DOHH2 (cell line): Measurements from ENCODE around the gene SCD5.

Source experiments
- H3F3A ChIP-seq: fragments of 200-600 bp; sonication (generic), shearing (Covaris generic); 2 replicates; pipeline ENCODE4 v1.6.0; 2016; ENCODE audit warnings: antibody characterized with exemption, mild to moderate bottlenecking; ENCODE audit not compliant: control insufficient read depth, insufficient read depth
- H3K27ac ChIP-seq: fragments of 200-600 bp; sonication (generic); 2 replicates; pipeline ENCODE4 v1.5.1; 2014; ENCODE audit warnings: low read depth, mild to moderate bottlenecking, low read length, moderate library complexity
- H3K27me3 ChIP-seq: fragments of 200-600 bp; sonication (generic); 2 replicates; pipeline ENCODE4 v1.6.1; 2014; ENCODE audit warnings: mild to moderate bottlenecking, low read length, mixed read lengths; ENCODE audit not compliant: control insufficient read depth
- H3K36me3 ChIP-seq: fragments of 200-600 bp; sonication (generic); 2 replicates; pipeline ENCODE4 v1.6.1; 2014; ENCODE audit warnings: mild to moderate bottlenecking, low read length, moderate library complexity, mixed read lengths; ENCODE audit not compliant: control insufficient read depth
- H3K4me1 ChIP-seq: fragments of 200-600 bp; sonication (generic); 2 replicates; pipeline ENCODE4 v1.6.1; 2014; ENCODE audit warnings: mild to moderate bottlenecking, low read length, mixed read lengths; ENCODE audit not compliant: control insufficient read depth
- H3K4me2 ChIP-seq: fragments of 200-600 bp; sonication (generic); 2 replicates; pipeline ENCODE4 v1.6.0; 2014; ENCODE audit warnings: mild to moderate bottlenecking, low read length, moderate library complexity
- H3K4me3 ChIP-seq: fragments of 200-600 bp; sonication (generic); 2 replicates; pipeline ENCODE4 v1.5.1; 2014; ENCODE audit warnings: mild to moderate bottlenecking, low read length, mixed read lengths
- H3K79me2 ChIP-seq: fragments of 200-600 bp; sonication (generic); 2 replicates; pipeline ENCODE4 v1.6.1; 2014; ENCODE audit warnings: mild to moderate bottlenecking, low read length, mixed read lengths; ENCODE audit not compliant: control insufficient read depth
- H3K9me2 ChIP-seq: fragments of 200-600 bp; sonication (generic); replicated peaks from 2 replicates; pipeline ENCODE4 v1.6.1; 2014; ENCODE audit warnings: mild to moderate bottlenecking, low read length, mixed read lengths; ENCODE audit not compliant: control insufficient read depth
- H3K9me3 ChIP-seq: fragments of 200-600 bp; sonication (generic); 2 replicates; pipeline ENCODE4 v1.6.1; 2014; ENCODE audit warnings: antibody characterized with exemption, low read length, mixed read lengths; ENCODE audit not compliant: control insufficient read depth, insufficient read depth
- H4K20me1 ChIP-seq: fragments of 200-600 bp; sonication (generic); 2 replicates; pipeline ENCODE4 v1.6.0; 2014; ENCODE audit warnings: low read depth, mild to moderate bottlenecking, antibody characterized with exemption, low read length, moderate library complexity; ENCODE audit not compliant: control insufficient read depth, insufficient read depth
- EZH2phosphoT487 ChIP-seq: fragments of 200-600 bp; sonication (generic); IDR thresholded peaks from 2 replicates; pipeline ENCODE4 v1.6.1; 2017; ENCODE audit warnings: borderline replicate concordance, mild to moderate bottlenecking, antibody characterized with exemption, low read length, moderate library complexity, mixed read lengths
- TF ChIP-seq, protein P1 (sequence below): fragments of 200-600 bp; sonication (generic); IDR thresholded peaks from one replicate; pipeline ENCODE4 v1.5.1; 2014; ENCODE audit warnings: antibody characterized with exemption, mild to moderate bottlenecking, low read depth, low read length; ENCODE audit not compliant: poor library complexity, severe bottlenecking

SCD5 gene

GRCh38 chr4:82666970-82667665, 131.5 kb downstream of the SCD5 start:
- Histone ChIP-seq H3K9me2 (no peaks in the 10 kb centered on the region), H3K27me3 (no peaks in the 10 kb centered on the region), H3K27ac (no peak overlapping the region), H3K4me1 (peaks cover 3% of the 10 kb centered on the region; the same call in 1 of the 2 replicates), H3K36me3 (no peaks in the 10 kb centered on the region), H3K4me2 (no peak overlapping the region), H3K9me3 (no peaks in the 10 kb centered on the region), H3F3A (no peaks in the 10 kb centered on the region), H3K4me3 (no peak overlapping the region), H4K20me1 (no peaks in the 10 kb centered on the region), H3K79me2 (no peaks in the 10 kb centered on the region)
- no peak for TF ChIP-seq EZH2phosphoT487
- TF ChIP-seq, protein P1, sequence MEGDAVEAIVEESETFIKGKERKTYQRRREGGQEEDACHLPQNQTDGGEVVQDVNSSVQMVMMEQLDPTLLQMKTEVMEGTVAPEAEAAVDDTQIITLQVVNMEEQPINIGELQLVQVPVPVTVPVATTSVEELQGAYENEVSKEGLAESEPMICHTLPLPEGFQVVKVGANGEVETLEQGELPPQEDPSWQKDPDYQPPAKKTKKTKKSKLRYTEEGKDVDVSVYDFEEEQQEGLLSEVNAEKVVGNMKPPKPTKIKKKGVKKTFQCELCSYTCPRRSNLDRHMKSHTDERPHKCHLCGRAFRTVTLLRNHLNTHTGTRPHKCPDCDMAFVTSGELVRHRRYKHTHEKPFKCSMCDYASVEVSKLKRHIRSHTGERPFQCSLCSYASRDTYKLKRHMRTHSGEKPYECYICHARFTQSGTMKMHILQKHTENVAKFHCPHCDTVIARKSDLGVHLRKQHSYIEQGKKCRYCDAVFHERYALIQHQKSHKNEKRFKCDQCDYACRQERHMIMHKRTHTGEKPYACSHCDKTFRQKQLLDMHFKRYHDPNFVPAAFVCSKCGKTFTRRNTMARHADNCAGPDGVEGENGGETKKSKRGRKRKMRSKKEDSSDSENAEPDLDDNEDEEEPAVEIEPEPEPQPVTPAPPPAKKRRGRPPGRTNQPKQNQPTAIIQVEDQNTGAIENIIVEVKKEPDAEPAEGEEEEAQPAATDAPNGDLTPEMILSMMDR: no peak

GRCh38 chr4:82661181-82661992, 137.2 kb downstream of the SCD5 start:
- Histone ChIP-seq H3K27ac (no peak overlapping the region), H3K27me3 (no peaks in the 10 kb centered on the region), H3F3A (no peaks in the 10 kb centered on the region), H3K9me3 (no peaks in the 10 kb centered on the region), H3K4me1 (no peaks in the 10 kb centered on the region), H3K4me3 (no peak overlapping the region), H3K79me2 (no peaks in the 10 kb centered on the region), H4K20me1 (no peaks in the 10 kb centered on the region), H3K36me3 (no peaks in the 10 kb centered on the region), H3K4me2 (no peak overlapping the region), H3K9me2 (no peaks in the 10 kb centered on the region)
- TF ChIP-seq, protein P1: no peak
- no peak for TF ChIP-seq EZH2phosphoT487

GRCh38 chr4:82652062-82652461, 146.5 kb downstream of the SCD5 start:
- no peaks in the 10 kb centered on the region for H3K9me2 ChIP-seq
- H3K4me1 ChIP-seq: no peaks in the 10 kb centered on the region
- no peaks in the 10 kb centered on the region for H3K9me3 ChIP-seq
- no peak for TF ChIP-seq EZH2phosphoT487
- TF ChIP-seq, protein P1: no peak
- H4K20me1 ChIP-seq: no peaks in the 10 kb centered on the region
- H3K27ac ChIP-seq: no peak overlapping the region
- no peaks in the 10 kb centered on the region for H3K27me3 ChIP-seq
- no peaks in the 10 kb centered on the region for H3K79me2 ChIP-seq
- no peaks in the 10 kb centered on the region for H3K36me3 ChIP-seq
- H3K4me2 ChIP-seq: no peak overlapping the region
- no peaks in the 10 kb centered on the region for H3F3A ChIP-seq
- no peak overlapping the region for H3K4me3 ChIP-seq
